PC-9 (cell line): ENCODE measurements around the gene SPRR2F. TPM values are rescaled to one million over a fixed set of nuclear protein-coding genes. Genes with fewer than 3 reads are reported as not detected.
"Not testable (repeated sequence)": the region's sequence is repeated elsewhere in the genome, so short reads cannot be mapped to it uniquely, and the experiment has no call there.

Experiments
- BruUV-seq: library from RNA; stranded (reverse); fragments of 400-500 nt; replicated peaks from 2 replicates; lab custom pipeline; 2021; lab: Mats Ljungman, UMichigan
- CTCF ChIA-PET: fragments of 300-600 bp; sonication (Branson Sonifier 250); formaldehyde crosslinking; loops from one replicate; lab custom pipeline; 2022; ENCODE audit warnings: antibody characterized with exemption; lab: Charles Lee
- POLR2A ChIA-PET: fragments of 300-600 bp; sonication (Branson Sonifier 250); formaldehyde crosslinking; loops from one replicate; lab custom pipeline; 2022; ENCODE audit warnings: antibody characterized with exemption; ENCODE audit not compliant: unreplicated experiment; lab: Charles Lee
- DNase-seq, 2 experiments: peaks; one replicate each; pipeline versions ENCODE4 v3.0.0 to v3.0.0-alpha.2; 2015 to 2022; ENCODE audit warnings: mixed read lengths in 1 of 2
- H2AFZ ChIP-seq: fragments of 200-600 bp; sonication (generic); 2 replicates; pipeline ENCODE4 v1.8.1; 2017; ENCODE audit warnings: antibody characterized with exemption
- H3F3A ChIP-seq: fragments of 200-600 bp; sonication (generic); 2 replicates; pipeline ENCODE4 v1.8.1; 2017; ENCODE audit warnings: antibody characterized with exemption, mild to moderate bottlenecking, low read depth; ENCODE audit not compliant: insufficient read depth
- H3K27ac ChIP-seq: fragments of 200-600 bp; sonication (generic); 2 replicates; pipeline ENCODE4 v1.6.1; 2016; ENCODE audit warnings: mixed run types
- H3K27me3 ChIP-seq: fragments of 200-600 bp; sonication (generic); 2 replicates; pipeline ENCODE4 v1.6.1; 2016; ENCODE audit warnings: low read depth, mixed run types; ENCODE audit not compliant: insufficient read depth
- H3K36me3 ChIP-seq: fragments of 200-600 bp; sonication (generic); 2 replicates; pipeline ENCODE4 v1.6.1; 2016; ENCODE audit warnings: low read depth, mixed run types
- H3K4me1 ChIP-seq: fragments of 200-600 bp; sonication (generic); replicated peaks from 2 replicates; pipeline ENCODE4 v1.6.1; 2016; ENCODE audit warnings: mixed run types; ENCODE audit not compliant: insufficient read depth
- H3K4me2 ChIP-seq: fragments of 200-600 bp; sonication (generic); 2 replicates; pipeline ENCODE4 v1.6.1; 2017; ENCODE audit warnings: mixed run types
- H3K4me3 ChIP-seq: fragments of 200-600 bp; sonication (generic); 2 replicates; pipeline ENCODE4 v1.6.1; 2016; ENCODE audit warnings: mixed run types
- H3K79me2 ChIP-seq: fragments of 200-600 bp; sonication (generic); 2 replicates; pipeline ENCODE4 v1.6.1; 2017; ENCODE audit warnings: low read depth, mixed run types
- H3K9me2 ChIP-seq: fragments of 200-600 bp; sonication (generic); 2 replicates; pipeline ENCODE4 v1.8.1; 2017; ENCODE audit warnings: mild to moderate bottlenecking; ENCODE audit not compliant: insufficient read depth
- H3K9me3 ChIP-seq: fragments of 200-600 bp; sonication (generic); 2 replicates; pipeline ENCODE4 v1.8.1; 2016; ENCODE audit warnings: low read depth; ENCODE audit not compliant: insufficient read depth
- H4K20me1 ChIP-seq: fragments of 200-600 bp; sonication (generic); 2 replicates; pipeline ENCODE4 v1.8.1; 2017; ENCODE audit not compliant: insufficient read depth
- EZH2 ChIP-seq: fragments of 200-600 bp; sonication (generic); IDR thresholded peaks from 2 replicates; pipeline ENCODE4 v1.8.0; 2017; ENCODE audit warnings: antibody characterized with exemption, low read depth
- intact Hi-C: fragments of 100-400 bp; cut with micrococcal nuclease; formaldehyde crosslinking; loops from one replicate; pipeline ENCODE4 v1.10.0; 2022; ENCODE audit not compliant: unreplicated experiment
- total RNA-seq: library from RNA; stranded (reverse); gene quantifications from 2 replicates; pipeline ENCODE4 v1.2.3, GENCODE V29; 2021
- TF ChIP-seq, protein P1 (sequence below): fragments of 200-600 bp; sonication (generic); conservative IDR thresholded peaks from 2 replicates; pipeline ENCODE4 v1.6.1; 2017; ENCODE audit warnings: mixed run types, antibody characterized with exemption, mild to moderate bottlenecking, moderate library complexity

The SPRR2F gene
- total RNA-seq, 1 experiment from 2014 or later, result not detected

DNA sequence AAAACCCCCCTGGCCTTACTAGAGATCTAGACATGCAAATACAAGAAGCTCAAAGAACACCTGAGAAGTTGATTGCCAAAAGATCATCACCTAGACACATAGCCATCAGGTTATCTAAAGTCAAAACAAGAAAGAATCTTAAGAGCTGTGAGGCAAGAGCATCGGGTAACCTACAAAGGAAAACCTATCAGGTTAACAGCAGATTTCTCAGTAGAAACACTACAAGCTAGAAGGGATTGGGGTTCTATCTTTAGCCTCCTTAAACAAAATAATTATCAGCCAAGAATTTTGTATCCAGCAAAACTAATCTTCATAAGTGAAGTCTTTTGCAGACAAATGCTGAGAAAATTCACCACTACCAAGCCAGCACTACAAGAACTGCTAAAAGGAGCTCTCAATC, 12.2 kb upstream of the SPRR2F start:
- no peaks in the 10 kb centered on the region for H3K36me3 ChIP-seq
- H3K4me2 ChIP-seq, result no peak overlapping the region
- TF ChIP-seq EZH2, result no peak
- TF ChIP-seq, protein P1, sequence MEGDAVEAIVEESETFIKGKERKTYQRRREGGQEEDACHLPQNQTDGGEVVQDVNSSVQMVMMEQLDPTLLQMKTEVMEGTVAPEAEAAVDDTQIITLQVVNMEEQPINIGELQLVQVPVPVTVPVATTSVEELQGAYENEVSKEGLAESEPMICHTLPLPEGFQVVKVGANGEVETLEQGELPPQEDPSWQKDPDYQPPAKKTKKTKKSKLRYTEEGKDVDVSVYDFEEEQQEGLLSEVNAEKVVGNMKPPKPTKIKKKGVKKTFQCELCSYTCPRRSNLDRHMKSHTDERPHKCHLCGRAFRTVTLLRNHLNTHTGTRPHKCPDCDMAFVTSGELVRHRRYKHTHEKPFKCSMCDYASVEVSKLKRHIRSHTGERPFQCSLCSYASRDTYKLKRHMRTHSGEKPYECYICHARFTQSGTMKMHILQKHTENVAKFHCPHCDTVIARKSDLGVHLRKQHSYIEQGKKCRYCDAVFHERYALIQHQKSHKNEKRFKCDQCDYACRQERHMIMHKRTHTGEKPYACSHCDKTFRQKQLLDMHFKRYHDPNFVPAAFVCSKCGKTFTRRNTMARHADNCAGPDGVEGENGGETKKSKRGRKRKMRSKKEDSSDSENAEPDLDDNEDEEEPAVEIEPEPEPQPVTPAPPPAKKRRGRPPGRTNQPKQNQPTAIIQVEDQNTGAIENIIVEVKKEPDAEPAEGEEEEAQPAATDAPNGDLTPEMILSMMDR, result no peak
- no peak overlapping the region for H3K27ac ChIP-seq
- H4K20me1 ChIP-seq, result no peaks in the 10 kb centered on the region
- H3F3A ChIP-seq, result peaks cover 19% of the 10 kb centered on the region
- H3K4me3 ChIP-seq, result no peak overlapping the region
- H3K9me3 ChIP-seq, result peaks cover 14% of the 10 kb centered on the region; the same call in 1 of the 2 replicates
- BruUV-seq, result no TSS peak
- ChIA-PET CTCF (no interaction called here), POLR2A (no interaction called here)
- peaks cover 17% of the 10 kb centered on the region for H3K4me1 ChIP-seq
- H2AFZ ChIP-seq, result no peak overlapping the region
- no peaks in the 10 kb centered on the region for H3K27me3 ChIP-seq
- DNase-seq, result no peak
- intact Hi-C loops, result no loop called here
- H3K79me2 ChIP-seq, result no peaks in the 10 kb centered on the region
- no peaks in the 10 kb centered on the region for H3K9me2 ChIP-seq

DNA sequence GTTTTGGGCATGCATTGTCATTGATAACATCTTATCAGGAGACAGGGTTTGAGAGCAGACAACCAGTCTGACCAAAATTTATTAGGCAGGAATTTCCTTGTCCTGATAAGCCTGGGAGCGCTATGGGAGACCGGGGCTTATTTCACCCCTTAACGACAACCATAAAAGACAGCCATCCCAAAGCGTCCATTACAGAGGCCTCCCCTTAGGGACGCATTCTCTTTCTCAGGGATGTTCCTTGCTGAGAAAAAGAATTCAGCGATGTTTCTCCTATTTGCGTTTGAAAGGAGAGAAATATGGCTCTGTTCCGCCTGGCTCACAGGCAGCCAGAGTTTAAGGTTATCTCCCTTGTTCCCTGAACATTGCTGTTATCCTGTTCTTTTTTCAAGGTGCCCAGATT, 10.5 kb upstream of the SPRR2F start:
- intact Hi-C loops, result loop anchor here (2.0 kb wide), 1 partner anchor 215 kb away; the partner anchor contains the start of gene IVL
- DNase-seq, BruUV-seq, H2AFZ ChIP-seq, H3K9me2 ChIP-seq, H4K20me1 ChIP-seq, H3K36me3 ChIP-seq, H3K79me2 ChIP-seq, POLR2A ChIA-PET, H3K4me3 ChIP-seq, H3K27me3 ChIP-seq: not testable (repeated sequence)
- CTCF ChIA-PET, result interaction anchor here (0.6 kb wide), 1 partner anchor 1336 kb away, joined by 3 read pairs; no protein-coding TSS in a partner anchor
- Histone ChIP-seq H3K27ac (peak overlapping the region; percentile 96), H3K4me1 (peaks cover 17% of the 10 kb centered on the region), H3F3A (peaks cover 19% of the 10 kb centered on the region), H3K9me3 (peaks cover 14% of the 10 kb centered on the region; the same call in 1 of the 2 replicates), H3K4me2 (peak overlapping the region; percentile 82)

DNA sequence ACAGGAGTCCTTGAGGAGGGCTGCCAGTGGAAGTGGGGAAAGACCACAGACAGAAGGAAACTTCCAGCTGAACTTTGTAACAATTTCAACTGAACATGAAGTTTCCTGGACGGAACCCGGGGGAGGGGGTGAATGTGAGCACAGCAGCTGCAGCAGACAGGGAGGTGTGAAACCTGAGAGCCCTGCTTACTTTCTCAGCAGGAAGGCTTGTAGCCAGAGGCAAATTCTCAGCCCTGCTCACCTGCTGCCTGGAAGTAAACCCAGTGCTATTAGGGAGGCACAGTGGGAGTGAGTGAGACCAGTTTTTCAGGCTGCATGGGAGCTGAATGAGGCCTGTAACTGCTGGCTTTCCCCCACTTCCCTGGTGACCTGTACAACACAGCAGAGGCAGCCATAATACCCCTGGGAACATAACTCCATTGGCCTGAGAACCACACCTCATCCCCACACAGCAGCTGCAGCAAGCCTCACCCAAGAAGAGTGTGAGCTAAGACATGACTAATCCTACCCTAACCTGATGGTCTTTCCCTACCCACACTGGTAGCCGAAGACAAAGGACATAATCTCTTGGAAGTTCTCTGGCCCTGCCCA, 9.6 kb upstream of the SPRR2F start:
- no peaks in the 10 kb centered on the region for H3K9me2 ChIP-seq
- peak overlapping the region; percentile 41; the same call in 1 of the 2 replicates for H3K4me3 ChIP-seq
- H3F3A ChIP-seq, result peaks cover 19% of the 10 kb centered on the region
- no peak overlapping the region for H2AFZ ChIP-seq
- H4K20me1 ChIP-seq, result no peaks in the 10 kb centered on the region
- no peaks in the 10 kb centered on the region for H3K79me2 ChIP-seq
- intact Hi-C loops, result loop anchor here (2.0 kb wide), 1 partner anchor 214 kb away; the partner anchor contains the start of gene IVL
- H3K27me3 ChIP-seq, result no peaks in the 10 kb centered on the region
- no peak for TF ChIP-seq EZH2
- TF ChIP-seq, protein P1, result no peak
- POLR2A ChIA-PET, result no interaction called here
- peaks cover 14% of the 10 kb centered on the region; the same call in 1 of the 2 replicates for H3K9me3 ChIP-seq
- no peaks in the 10 kb centered on the region for H3K36me3 ChIP-seq
- DNase-seq, result peak; percentile 82 to 98
- BruUV-seq, result no TSS peak
- H3K4me1 ChIP-seq, result peaks cover 17% of the 10 kb centered on the region
- H3K4me2 ChIP-seq, result peak overlapping the region; percentile 82
- peak overlapping the region; percentile 96 for H3K27ac ChIP-seq
- CTCF ChIA-PET, result interaction anchor here (0.6 kb wide), 1 partner anchor 1337 kb away, joined by 3 read pairs; no protein-coding TSS in a partner anchor
